ENCODE results near the gene MUC4. TPM values are rescaled to one million over a fixed set of nuclear protein-coding genes. Genes with fewer than 3 reads are reported as not detected.
"Not testable (repeated sequence)": the region's sequence is repeated elsewhere in the genome, so short reads cannot be mapped to it uniquely, and the experiment has no call there.

The MUC4 gene
- total RNA-seq, 1 experiment from 2014 or later, result 0.03 TPM

DNA sequence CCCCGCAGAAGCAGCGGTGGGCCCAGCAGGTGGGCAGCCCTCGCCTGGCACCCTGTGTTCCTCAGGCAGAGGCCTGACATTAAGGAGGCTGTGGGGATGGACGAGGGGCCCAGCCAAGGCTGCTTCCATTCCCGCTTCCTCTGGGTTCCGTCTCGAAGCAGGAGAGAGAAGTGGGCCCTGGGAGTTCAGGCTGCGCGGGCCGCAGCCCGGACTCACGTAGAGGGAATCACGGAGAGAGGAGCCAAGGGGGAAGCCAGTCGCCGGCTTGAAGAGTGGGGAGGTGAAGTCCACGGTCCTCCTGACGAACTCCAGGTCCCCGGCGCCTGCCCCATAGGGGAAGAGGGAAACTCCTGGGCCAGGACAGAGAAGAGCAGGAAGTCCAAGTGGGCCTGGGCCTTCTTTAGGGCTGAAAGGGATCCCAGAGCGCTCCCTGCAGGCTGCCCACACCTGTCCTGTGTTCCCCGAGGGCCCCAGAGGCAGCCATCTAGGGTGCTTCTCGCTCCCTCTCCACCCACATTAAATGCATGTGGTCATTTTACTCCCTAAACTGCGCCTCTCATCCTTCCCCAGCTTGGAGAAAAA is 37.7 kb downstream of the MUC4 start:
- ATAC-seq (peak; percentile 53), DNase-seq (ENCODE audit: low read depth, low spot score) (no peak)
- Histone ChIP-seq H3K4me3 (ENCODE audit: low read depth in 2 of 2, low read length in 2 of 2) (no peak overlapping the region), H3K4me1 (ENCODE audit: control insufficient read depth, insufficient read depth, low read length) (no peaks in the 10 kb centered on the region), H3K27ac (ENCODE audit: low read length) (no peak overlapping the region), H3K27me3 (ENCODE audit: control insufficient read depth, insufficient read depth, low read length) (no peaks in the 10 kb centered on the region), H3K36me3 (ENCODE audit: control insufficient read depth, insufficient read depth, low read length) (no peaks in the 10 kb centered on the region), H3K9me3 (ENCODE audit: control insufficient read depth, insufficient read depth, low read depth, low read length) (no peaks in the 10 kb centered on the region)
- intact Hi-C loops (cut with micrococcal nuclease; ENCODE audit: unreplicated experiment), result no loop called here
- CTCF ChIA-PET, result no interaction called here
- BruUV-seq (replicated peaks), result no TSS peak
- in situ Hi-C loops (cut with HindIII; ENCODE audit: low pct_unique_long_range_greater_than_20kb, low sequenced_read_pairs), result no loop called here
- TF ChIP-seq, protein P1, sequence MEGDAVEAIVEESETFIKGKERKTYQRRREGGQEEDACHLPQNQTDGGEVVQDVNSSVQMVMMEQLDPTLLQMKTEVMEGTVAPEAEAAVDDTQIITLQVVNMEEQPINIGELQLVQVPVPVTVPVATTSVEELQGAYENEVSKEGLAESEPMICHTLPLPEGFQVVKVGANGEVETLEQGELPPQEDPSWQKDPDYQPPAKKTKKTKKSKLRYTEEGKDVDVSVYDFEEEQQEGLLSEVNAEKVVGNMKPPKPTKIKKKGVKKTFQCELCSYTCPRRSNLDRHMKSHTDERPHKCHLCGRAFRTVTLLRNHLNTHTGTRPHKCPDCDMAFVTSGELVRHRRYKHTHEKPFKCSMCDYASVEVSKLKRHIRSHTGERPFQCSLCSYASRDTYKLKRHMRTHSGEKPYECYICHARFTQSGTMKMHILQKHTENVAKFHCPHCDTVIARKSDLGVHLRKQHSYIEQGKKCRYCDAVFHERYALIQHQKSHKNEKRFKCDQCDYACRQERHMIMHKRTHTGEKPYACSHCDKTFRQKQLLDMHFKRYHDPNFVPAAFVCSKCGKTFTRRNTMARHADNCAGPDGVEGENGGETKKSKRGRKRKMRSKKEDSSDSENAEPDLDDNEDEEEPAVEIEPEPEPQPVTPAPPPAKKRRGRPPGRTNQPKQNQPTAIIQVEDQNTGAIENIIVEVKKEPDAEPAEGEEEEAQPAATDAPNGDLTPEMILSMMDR (IDR thresholded peaks at IDR 0.05), result no peak
- no peak for TF ChIP-seq REST (IDR thresholded peaks at IDR 0.05; ENCODE audit: insufficient read depth in 1 of 2, low read depth in 2 of 2, low read length in 1 of 2)
- no peak for TF ChIP-seq TCF7L2 (IDR thresholded peaks at IDR 0.05; ENCODE audit: low read depth, low read length)
- TF ChIP-seq POLR2AphosphoS5 (IDR thresholded peaks at IDR 0.05; ENCODE audit: low read depth, low read length), result no peak
- no peak for TF ChIP-seq SIN3A (IDR thresholded peaks at IDR 0.05; ENCODE audit: borderline replicate concordance, insufficient read depth, low read depth, low read length)
- POLR2A ChIA-PET, result no interaction called here

- no TSS peak for BruUV-seq (replicated peaks)
- Histone ChIP-seq H3K36me3 (ENCODE audit: control insufficient read depth, insufficient read depth, low read length) (no peaks in the 10 kb centered on the region), H3K27me3 (ENCODE audit: control insufficient read depth, insufficient read depth, low read length) (no peaks in the 10 kb centered on the region), H3K9me3 (ENCODE audit: control insufficient read depth, insufficient read depth, low read depth, low read length) (no peaks in the 10 kb centered on the region), H3K4me3 (ENCODE audit: low read depth in 2 of 2, low read length in 2 of 2) (no peak overlapping the region), H3K4me1 (ENCODE audit: control insufficient read depth, insufficient read depth, low read length) (no peaks in the 10 kb centered on the region), H3K27ac (ENCODE audit: low read length) (no peak overlapping the region)
- TF ChIP-seq POLR2AphosphoS5 (IDR thresholded peaks at IDR 0.05; ENCODE audit: low read depth, low read length), result no peak
- no peak for TF ChIP-seq TCF7L2 (IDR thresholded peaks at IDR 0.05; ENCODE audit: low read depth, low read length)
- TF ChIP-seq, protein P1 (IDR thresholded peaks at IDR 0.05), result no peak
- no peak for TF ChIP-seq SIN3A (IDR thresholded peaks at IDR 0.05; ENCODE audit: borderline replicate concordance, insufficient read depth, low read depth, low read length)
- no peak for TF ChIP-seq REST (IDR thresholded peaks at IDR 0.05; ENCODE audit: insufficient read depth in 1 of 2, low read depth in 2 of 2, low read length in 1 of 2)
- ATAC-seq, result no peak
- intact Hi-C loops (cut with micrococcal nuclease; ENCODE audit: unreplicated experiment), result no loop called here
- ChIA-PET POLR2A (no interaction called here), CTCF (no interaction called here)
- no peak for DNase-seq (ENCODE audit: low read depth, low spot score)
- in situ Hi-C loops (cut with HindIII; ENCODE audit: low pct_unique_long_range_greater_than_20kb, low sequenced_read_pairs), result no loop called here
Observed at GRCh38 chr3:195771646-195772300, 40.0 kb downstream of the MUC4 start.

DNA sequence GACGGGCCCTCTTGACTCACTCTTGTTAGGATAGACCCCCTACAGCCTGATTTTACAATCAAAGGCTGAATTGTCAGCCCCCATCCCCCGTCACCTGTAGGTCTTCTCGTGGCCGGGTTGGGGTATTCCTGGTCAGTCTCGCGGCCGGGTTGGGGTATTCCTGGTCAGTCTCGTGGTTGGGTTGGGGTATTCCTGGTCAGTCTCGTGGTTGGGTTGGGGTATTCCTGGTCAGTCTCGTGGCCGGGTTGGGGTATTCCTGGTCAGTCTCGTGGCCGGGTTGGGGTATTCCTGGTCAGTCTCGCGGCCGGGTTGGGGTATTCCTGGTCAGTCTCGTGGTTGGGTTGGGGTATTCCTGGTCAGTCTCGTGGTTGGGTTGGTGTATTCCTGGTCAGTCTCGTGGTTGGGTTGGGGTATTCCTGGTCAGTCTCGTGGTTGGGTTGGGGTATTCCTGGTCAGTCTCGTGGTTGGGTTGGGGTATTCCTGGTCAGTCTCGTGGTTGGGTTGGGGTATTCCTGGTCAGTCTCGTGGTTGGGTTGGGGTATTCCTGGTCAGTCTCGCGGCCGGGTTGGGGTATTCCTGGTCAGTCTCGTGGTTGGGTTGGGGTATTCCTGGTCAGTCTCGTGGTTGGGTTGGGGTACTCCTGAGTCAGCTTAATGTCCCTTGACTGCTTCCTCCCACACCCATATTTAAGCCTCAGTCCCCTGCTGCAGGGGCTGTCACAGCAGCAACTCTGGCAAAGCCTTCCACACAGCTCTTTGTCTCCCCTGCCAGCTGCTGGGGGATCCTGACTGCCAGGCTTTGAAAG is 40.7 kb downstream of the MUC4 start:
- POLR2A ChIA-PET; H3K4me1 ChIP-seq (ENCODE audit: control insufficient read depth, insufficient read depth, low read length); H3K27ac ChIP-seq (ENCODE audit: low read length); H3K9me3 ChIP-seq (ENCODE audit: control insufficient read depth, insufficient read depth, low read depth, low read length); in situ Hi-C loops (cut with HindIII; ENCODE audit: low pct_unique_long_range_greater_than_20kb, low sequenced_read_pairs); BruUV-seq (replicated peaks); intact Hi-C loops (cut with micrococcal nuclease; ENCODE audit: unreplicated experiment); H3K36me3 ChIP-seq (ENCODE audit: control insufficient read depth, insufficient read depth, low read length); H3K4me3 ChIP-seq (ENCODE audit: low read depth in 2 of 2, low read length in 2 of 2); H3K27me3 ChIP-seq (ENCODE audit: control insufficient read depth, insufficient read depth, low read length); ATAC-seq; DNase-seq (ENCODE audit: low read depth, low spot score): not testable (repeated sequence)
- CTCF ChIA-PET, result interaction anchor here (0.6 kb wide), 1 partner anchor 299 kb away, joined by 3 read pairs; no protein-coding TSS in a partner anchor
